ENCODE results near the gene PEMT. TPM values are rescaled to one million over a fixed set of nuclear protein-coding genes. Genes with fewer than 3 reads are reported as not detected.

Gene PEMT
- total and polyA plus RNA-seq, 9 of the 15 experiments (the other 6 are each of a cell fraction or from before 2014, with no cell fraction given), result 1.4 to 36.4 (median 13.6) TPM

DNA sequence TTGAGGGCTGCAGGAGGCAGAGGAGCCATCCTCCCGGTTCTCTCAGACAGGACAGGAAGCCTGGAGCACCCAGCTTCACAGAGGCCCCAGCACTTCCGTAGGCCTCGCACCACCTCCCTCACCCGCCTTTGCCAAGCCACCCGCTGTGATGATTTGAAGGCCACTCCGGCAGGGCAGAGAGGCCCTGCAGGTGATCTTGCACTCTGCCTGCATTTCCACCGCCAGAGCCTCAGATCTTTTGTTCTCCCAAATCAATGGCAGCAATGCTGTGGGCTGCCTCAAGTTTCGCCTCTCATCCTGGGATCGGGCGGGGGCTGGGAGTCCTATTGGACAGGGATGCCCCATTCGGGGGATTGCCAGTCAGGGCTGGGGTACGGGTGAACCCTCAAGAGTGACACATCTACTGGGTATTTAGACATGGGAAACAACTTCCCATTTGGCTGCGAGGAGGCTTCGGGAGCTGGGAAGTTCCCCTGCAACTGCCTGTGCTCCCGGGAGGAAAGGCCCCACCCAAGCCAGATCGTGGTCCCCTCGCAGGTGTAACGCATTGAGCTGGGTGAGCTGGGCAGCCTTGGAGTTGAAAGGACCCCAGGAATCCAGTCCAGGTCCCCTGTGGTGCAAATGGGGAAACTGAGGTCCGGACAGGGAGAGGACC lies 34.8 kb upstream of the PEMT start:
- WGBS (ENCODE audit: insufficient coverage, low coverage, missing lambda C conversion rate), result 30% methylated on average over 15 of the region's 19 CpGs
- Histone ChIP-seq H4K20me1 (replicated peaks; ENCODE audit: control insufficient read depth, insufficient read depth, low read length) (no peaks in the 10 kb centered on the region), H3K4me2 (ENCODE audit: insufficient read depth, low read length) (no peak overlapping the region), H3K36me3 (ENCODE audit: control insufficient read depth, insufficient read depth, low read length) (no peaks in the 10 kb centered on the region), H3K9me3 (replicated peaks; ENCODE audit: control insufficient read depth, insufficient read depth, low read depth, low read length) (0 out of 2 replicates have a peak, but pooled peaks cover 2% of the 10 kb centered on the region), H3K27me3 (ENCODE audit: control insufficient read depth in 2 of 2, insufficient read depth in 2 of 2, low read length in 2 of 2) (peaks cover 5 to 13% of the 10 kb centered on the region in 2 experiments; a peak in 4 of 5 replicates), H3K27ac (ENCODE audit: extremely low read depth, low read depth, low read length) (no peak overlapping the region), H3K79me2 (ENCODE audit: control insufficient read depth, insufficient read depth, low read length) (no peaks in the 10 kb centered on the region), H3K9ac (ENCODE audit: insufficient read depth in 1 of 2, low read depth in 2 of 2, low read length in 2 of 2) (no peak overlapping the region), H2AFZ (ENCODE audit: low read depth, low read length) (no peak overlapping the region), H3K4me1 (replicated peaks in 1 of 2; ENCODE audit: control insufficient read depth in 2 of 2, insufficient read depth in 2 of 2, low read length in 2 of 2) (no peaks in the 10 kb centered on the region; a peak in 1 of 5 replicates), H3K9me1 (ENCODE audit: control insufficient read depth, insufficient read depth, low read length) (no peaks in the 10 kb centered on the region), H3K4me3 (no peak overlapping the region)
- intact Hi-C loops (cut with micrococcal nuclease) (no loop called here), in situ Hi-C loops (cut with MboI) (loop anchor here (25.0 kb wide), 1 partner anchor 639 kb away; no protein-coding TSS in a partner anchor)
- ATAC-seq (no peak), FAIRE-seq (no peak), DNase-seq (ENCODE audit: extremely low read depth in 1 of 4, low spot score in 3 of 4) (no peak)
- CTCF ChIA-PET (ENCODE audit: low intra/inter-chr PET ratio), result no interaction called here
- BruUV-seq (replicated peaks), result no TSS peak
- POLR2A ChIA-PET, result no interaction called here
- TF ChIP-seq DMBX1 (CRISPR knock-in tag; IDR thresholded peaks at IDR 0.05; ENCODE audit: borderline replicate concordance), result no peak
- TF ChIP-seq, protein P1, sequence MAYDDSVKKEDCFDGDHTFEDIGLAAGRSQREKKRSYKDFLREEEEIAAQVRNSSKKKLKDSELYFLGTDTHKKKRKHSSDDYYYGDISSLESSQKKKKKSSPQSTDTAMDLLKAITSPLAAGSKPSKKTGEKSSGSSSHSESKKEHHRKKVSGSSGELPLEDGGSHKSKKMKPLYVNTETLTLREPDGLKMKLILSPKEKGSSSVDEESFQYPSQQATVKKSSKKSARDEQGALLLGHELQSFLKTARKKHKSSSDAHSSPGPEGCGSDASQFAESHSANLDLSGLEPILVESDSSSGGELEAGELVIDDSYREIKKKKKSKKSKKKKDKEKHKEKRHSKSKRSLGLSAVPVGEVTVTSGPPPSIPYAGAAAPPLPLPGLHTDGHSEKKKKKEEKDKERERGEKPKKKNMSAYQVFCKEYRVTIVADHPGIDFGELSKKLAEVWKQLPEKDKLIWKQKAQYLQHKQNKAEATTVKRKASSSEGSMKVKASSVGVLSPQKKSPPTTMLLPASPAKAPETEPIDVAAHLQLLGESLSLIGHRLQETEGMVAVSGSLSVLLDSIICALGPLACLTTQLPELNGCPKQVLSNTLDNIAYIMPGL (CRISPR knock-in tag; IDR thresholded peaks at IDR 0.05), result no peak
- TF ChIP-seq ZNF561 (CRISPR knock-in tag; conservative IDR thresholded peaks at IDR 0.05), result no peak
- TF ChIP-seq REST (IDR thresholded peaks at IDR 0.05; ENCODE audit: borderline replicate concordance), result no peak
- TF ChIP-seq REST (CRISPR knock-in tag; IDR thresholded peaks at IDR 0.05; ENCODE audit: low read depth), result no peak
- TF ChIP-seq ETV1 (tag; conservative IDR thresholded peaks at IDR 0.05; ENCODE audit: low read depth), result no peak
- no peak for TF ChIP-seq EWSR1 (IDR thresholded peaks at IDR 0.05; ENCODE audit: borderline replicate concordance, low read depth, partially characterized antibody)
- no peak for TF ChIP-seq CGGBP1 (CRISPR knock-in tag; IDR thresholded peaks at IDR 0.05)
- no peak for TF ChIP-seq ERF (CRISPR knock-in tag; IDR thresholded peaks at IDR 0.05)
- no peak for TF ChIP-seq FOS (IDR thresholded peaks at IDR 0.05; ENCODE audit: extremely low read depth, insufficient read length)
- no peak for TF ChIP-seq TAF1 (IDR thresholded peaks at IDR 0.05; ENCODE audit: control insufficient read depth, extremely low read depth, insufficient read depth, low read length, severe bottlenecking)
- no peak for TF ChIP-seq HNRNPH1 (optimal IDR thresholded peaks at IDR 0.05; ENCODE audit: low read depth, low read length)

Data from K562 (cell line).